H1 (cell line): Measurements from ENCODE around the gene PSMC2. TPM values are rescaled to one million over a fixed set of nuclear protein-coding genes. Genes with fewer than 3 reads are reported as not detected.

Experiments used
- CTCF ChIA-PET: fragments of 300-600 bp; sonication (Branson Sonifier 250); formaldehyde crosslinking; loops from one replicate; lab custom pipeline; 2021; ENCODE audit not compliant: partially characterized antibody; lab: Charles Lee
- POLR2A ChIA-PET: fragments of 300-600 bp; sonication (Branson Sonifier 250); formaldehyde crosslinking; loops from one replicate; lab custom pipeline; 2021; ENCODE audit warnings: inconsistent platforms; ENCODE audit not compliant: partially characterized antibody; lab: Charles Lee
- DNase-seq, 2 experiments: peaks; one replicate each; pipeline versions ENCODE4 v3.0.0 to v3.0.0-alpha.2; 2010 to 2022; ENCODE audit warnings: low spot score in 2 of 2, low read depth in 1 of 2, mixed read lengths in 1 of 2
- FAIRE-seq: peaks from 2 replicates; lab custom pipeline; 2011; peaks lifted over from hg19 to GRCh38; lab: Jason Lieb, UNC
- H2AFZ ChIP-seq: 2 replicates; pipeline ENCODE4 v1.8.1; 2012; ENCODE audit warnings: low read length, inconsistent platforms
- H2AK5ac ChIP-seq: 2 replicates; pipeline ENCODE4 v1.6.1; 2013; ENCODE audit warnings: low read depth, low read length
- H2BK120ac ChIP-seq: replicated peaks from 2 replicates; pipeline ENCODE3; 2013; ENCODE audit warnings: low read depth, low read length, inconsistent platforms
- H2BK12ac ChIP-seq: 2 replicates; pipeline ENCODE4 v1.6.1; 2013; ENCODE audit warnings: low read depth, low read length
- H2BK15ac ChIP-seq: 2 replicates; pipeline ENCODE4 v1.6.1; 2013; ENCODE audit warnings: low read length
- H2BK20ac ChIP-seq: 2 replicates; pipeline ENCODE4 v1.6.1; 2013; ENCODE audit warnings: low read length
- H2BK5ac ChIP-seq: 2 replicates; pipeline ENCODE4 v1.6.1; 2013; ENCODE audit warnings: low read depth, low read length
- H3K14ac ChIP-seq: 2 replicates; pipeline ENCODE4 v1.6.1; 2013; ENCODE audit warnings: inconsistent platforms; ENCODE audit not compliant: insufficient read length
- H3K18ac ChIP-seq: 2 replicates; pipeline ENCODE4 v1.6.1; 2013; ENCODE audit warnings: low read length; ENCODE audit errors: extremely low read depth
- H3K23ac ChIP-seq: 2 replicates; pipeline ENCODE4 v1.6.1; 2013; ENCODE audit warnings: inconsistent platforms; ENCODE audit not compliant: insufficient read length
- H3K23me2 ChIP-seq: 2 replicates; pipeline ENCODE4 v1.6.1; 2013; ENCODE audit warnings: low read depth, low read length
- H3K27ac ChIP-seq: 2 replicates; pipeline ENCODE4 v1.6.1; 2011; ENCODE audit warnings: low read depth, low read length, inconsistent platforms
- H3K27me3 ChIP-seq, 4 experiments: replicated peaks in 1 of 4; 1 replicate in 1 of 4; 2 replicates in 3 of 4; pipeline versions ENCODE4 v1.6.1 to v1.8.1; 2011 to 2013; ENCODE audit warnings: low read length in 3 of 4, mild to moderate bottlenecking in 3 of 4, inconsistent platforms in 2 of 4, mixed read lengths in 2 of 4, moderate library complexity in 1 of 4; ENCODE audit not compliant: control insufficient read depth in 3 of 4, insufficient read depth in 3 of 4; ENCODE audit errors: extremely low read depth in 1 of 4
- H3K36me3 ChIP-seq, 4 experiments: 2 replicates each; pipeline versions ENCODE4 v1.6.1 to v1.8.1; 2011 to 2013; ENCODE audit warnings: mild to moderate bottlenecking in 4 of 4, low read length in 3 of 4, moderate library complexity in 2 of 4, control low read depth in 1 of 4, inconsistent platforms in 1 of 4; ENCODE audit not compliant: insufficient read depth in 4 of 4, control insufficient read depth in 2 of 4
- H3K4ac ChIP-seq: replicated peaks from 2 replicates; pipeline ENCODE3; 2013; ENCODE audit warnings: low read length, low read depth, mixed read lengths, inconsistent platforms; ENCODE audit not compliant: insufficient read length
- H3K4me1 ChIP-seq, 4 experiments: replicated peaks in 1 of 4; 1 replicate in 1 of 4; 2 replicates in 3 of 4; pipeline versions ENCODE4 v1.6.1 to v1.8.1; 2011 to 2013; ENCODE audit warnings: low read length in 3 of 4, inconsistent platforms in 2 of 4, mixed read lengths in 1 of 4; ENCODE audit not compliant: insufficient read depth in 4 of 4, control insufficient read depth in 3 of 4
- H3K4me2 ChIP-seq, 2 experiments: 2 replicates each; pipeline versions ENCODE4 v1.6.1 to v1.8.1; 2011 to 2013; ENCODE audit warnings: low read depth in 2 of 2, low read length in 2 of 2, control low read depth in 1 of 2, inconsistent platforms in 1 of 2, mild to moderate bottlenecking in 1 of 2; ENCODE audit not compliant: insufficient read depth in 1 of 2
- H3K4me3 ChIP-seq, 4 experiments: fragments of 200-600, 300-600 bp in 1 of 4; sonication (generic), shearing (Covaris generic), sonication (Bioruptor Twin) in 1 of 4; 2 replicates each; pipeline versions ENCODE4 v1.5.1 to v1.8.1; 2011 to 2016; ENCODE audit warnings: low read length in 4 of 4, low read depth in 3 of 4, control low read depth in 2 of 4, inconsistent platforms in 2 of 4, mild to moderate bottlenecking in 2 of 4, mixed read lengths in 1 of 4, moderate library complexity in 1 of 4; ENCODE audit not compliant: insufficient read depth in 2 of 4; ENCODE audit errors: extremely low read depth in 1 of 4
- H3K56ac ChIP-seq: replicated peaks from 2 replicates; pipeline ENCODE3; 2013; ENCODE audit warnings: low read depth, mild to moderate bottlenecking, mixed read lengths, low read length, inconsistent platforms; ENCODE audit not compliant: insufficient read length
- H3K79me1 ChIP-seq: 2 replicates; pipeline ENCODE4 v1.6.1; 2013; ENCODE audit warnings: low read depth, low read length, control low read depth
- H3K79me2 ChIP-seq, 2 experiments: 2 replicates each; pipeline versions ENCODE4 v1.6.1 to v1.8.1; 2012 to 2013; ENCODE audit warnings: low read length in 2 of 2, mild to moderate bottlenecking in 2 of 2, inconsistent platforms in 1 of 2; ENCODE audit not compliant: insufficient read depth in 2 of 2, control insufficient read depth in 1 of 2
- H3K9ac ChIP-seq, 4 experiments: replicated peaks in 1 of 4; 1 replicate in 1 of 4; 2 replicates in 3 of 4; pipeline versions ENCODE4 v1.6.1 to v1.8.1; 2011 to 2013; ENCODE audit warnings: low read depth in 3 of 4, low read length in 3 of 4, control low read depth in 2 of 4, mild to moderate bottlenecking in 2 of 4, moderate library complexity in 2 of 4, inconsistent platforms in 1 of 4; ENCODE audit errors: extremely low read depth in 1 of 4
- H3K9me3 ChIP-seq, 2 experiments: 2 replicates each; pipeline versions ENCODE4 v1.6.1 to v1.8.1; 2012 to 2013; ENCODE audit warnings: mild to moderate bottlenecking in 2 of 2, moderate library complexity in 2 of 2, control low read depth in 1 of 2, inconsistent platforms in 1 of 2, low read depth in 1 of 2, low read length in 1 of 2, mixed read lengths in 1 of 2; ENCODE audit not compliant: insufficient read depth in 2 of 2
- H4K20me1 ChIP-seq, 2 experiments: replicated peaks in 1 of 2; 2 replicates each; pipeline versions ENCODE3 to v1.8.1; 2011 to 2013; ENCODE audit warnings: inconsistent platforms in 2 of 2, low read length in 2 of 2, mild to moderate bottlenecking in 1 of 2; ENCODE audit not compliant: insufficient read depth in 2 of 2, control insufficient read depth in 1 of 2
- H4K5ac ChIP-seq: 2 replicates; pipeline ENCODE4 v1.6.1; 2013; ENCODE audit warnings: low read length, low read depth, mixed read lengths, inconsistent platforms; ENCODE audit not compliant: insufficient read length
- H4K8ac ChIP-seq: 2 replicates; pipeline ENCODE4 v1.8.0; 2013; ENCODE audit warnings: mild to moderate bottlenecking, moderate library complexity, low read length, inconsistent platforms; ENCODE audit not compliant: insufficient read depth; ENCODE audit errors: extremely low read depth
- H4K91ac ChIP-seq: replicated peaks from 2 replicates; pipeline ENCODE3; 2013; ENCODE audit warnings: low read length, mixed read lengths, inconsistent platforms; ENCODE audit not compliant: insufficient read length
- CHD1 ChIP-seq: IDR thresholded peaks from 2 replicates; pipeline ENCODE4 v1.6.1; 2012; ENCODE audit warnings: low read depth, low read length, improper control_type of control experiment
- NANOG ChIP-seq: IDR thresholded peaks from 2 replicates; pipeline ENCODE4 v1.6.1; 2011; ENCODE audit warnings: low read length, low read depth, mild to moderate bottlenecking, inconsistent platforms; ENCODE audit not compliant: insufficient read depth, poor library complexity, severe bottlenecking
- WGBS, 2 experiments: shearing (Covaris generic) in 1 of 2; methylation state at CpG; one replicate each; pipeline versions ENCODE4 v1.1.6 to v1.1.7; 2013 to 2015; ENCODE audit warnings: low lambda C conversion rate in 2 of 2, mixed read lengths in 2 of 2, inconsistent platforms in 1 of 2, low coverage in 1 of 2, missing lambda C conversion rate in 1 of 2; ENCODE audit not compliant: insufficient replicate concordance in 2 of 2, insufficient coverage in 1 of 2, insufficient read length in 1 of 2; ENCODE audit errors: extremely low coverage in 1 of 2, missing lambda C conversion rate in 1 of 2; 5-methylcytosine and 5-hydroxymethylcytosine counted together
- polyA plus RNA-seq, 7 experiments: library from polyadenylated mRNA; depleted of rRNA in 3 of 7; stranded (reverse) in 5 of 7; unstranded in 2 of 7; fragments of >200 nt in 5 of 7; fragments of 200-250 nt in 2 of 7; gene quantifications; 1 replicate in 5 of 7; 2 replicates in 1 of 7; 4 replicates in 1 of 7; pipeline versions ENCODE4 v1.2.1 to v1.2.3, GENCODE V29; 2011 to 2013; ENCODE audit warnings: missing spikeins in 2 of 7, mixed read lengths in 2 of 7
- total RNA-seq: library from RNA; stranded (reverse); fragmentation: NEBNext Ultra II Directional; extraction: Animal tissue kit (Norgen Biotek cat#: 25700); gene quantifications from 2 replicates; pipeline ENCODE4 v1.2.1, GENCODE V29; 2021

PSMC2 gene
- total and polyA plus RNA-seq, 2 of the 8 experiments (the other 6 are each of a cell fraction or from before 2014, with no cell fraction given) = 80.9 to 141 TPM

DNA sequence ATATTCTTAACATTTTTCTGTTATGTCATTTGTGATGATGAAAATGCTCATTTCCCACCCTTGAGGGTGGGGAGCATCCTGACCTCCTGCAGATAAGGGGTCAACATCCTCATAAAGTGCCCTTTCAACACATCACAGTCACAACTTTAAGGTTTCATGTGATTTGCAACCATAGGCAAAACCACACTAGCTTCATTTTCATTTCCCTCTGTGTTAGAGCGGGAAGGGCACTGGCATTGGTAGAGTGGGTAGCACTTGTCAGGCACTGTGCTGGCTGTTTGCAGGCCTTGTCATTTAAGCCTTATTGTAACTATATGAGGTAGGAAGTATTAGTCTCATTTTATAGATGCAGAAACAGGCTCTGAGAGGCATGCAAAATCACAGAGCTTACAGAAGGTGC lies 39.8 kb downstream of the PSMC2 start:
- Histone ChIP-seq H2BK12ac (no peak overlapping the region), H3K4me3 (no peak overlapping the region), H3K14ac (no peak overlapping the region), H2BK20ac (no peak overlapping the region), H3K4ac (no peak overlapping the region), H2AK5ac (no peak overlapping the region), H3K27ac (no peak overlapping the region), H4K20me1 (no peaks in the 10 kb centered on the region), H3K56ac (no peak overlapping the region), H3K36me3 (no peaks in the 10 kb centered on the region), H2AFZ (no peak overlapping the region), H3K4me1 (no peaks in the 10 kb centered on the region), H4K91ac (no peak overlapping the region), H3K9ac (no peak overlapping the region), H2BK15ac (no peak overlapping the region), H2BK120ac (no peak overlapping the region), H3K4me2 (no peak overlapping the region), H3K79me1 (no peaks in the 10 kb centered on the region), H3K18ac (no peak overlapping the region), H3K79me2 (no peaks in the 10 kb centered on the region), H3K27me3 (no peaks in the 10 kb centered on the region), H3K23me2 (no peaks in the 10 kb centered on the region), H3K9me3 (no peaks in the 10 kb centered on the region), H3K23ac (no peak overlapping the region), H2BK5ac (no peak overlapping the region), H4K5ac (no peak overlapping the region), H4K8ac (no peak overlapping the region)
- ChIA-PET POLR2A (no interaction called here), CTCF (interaction anchor here (1.7 kb wide), 1 partner anchor 20 kb away, joined by 4 read pairs; no protein-coding TSS in a partner anchor)
- WGBS, 2 experiments = 100% methylated on average over 1 of the region's 1 CpG; no CpG with 5 or more reads in 1 of the 2 experiments
- no peak for FAIRE-seq
- DNase-seq = no peak
- TF ChIP-seq CHD1 (no peak), NANOG (no peak)
